ENCODE data around the gene GPR160.
A peak's percentile ranks its signal among the peaks of the same experiment; 100 is the strongest.

The GPR160 gene

DNA sequence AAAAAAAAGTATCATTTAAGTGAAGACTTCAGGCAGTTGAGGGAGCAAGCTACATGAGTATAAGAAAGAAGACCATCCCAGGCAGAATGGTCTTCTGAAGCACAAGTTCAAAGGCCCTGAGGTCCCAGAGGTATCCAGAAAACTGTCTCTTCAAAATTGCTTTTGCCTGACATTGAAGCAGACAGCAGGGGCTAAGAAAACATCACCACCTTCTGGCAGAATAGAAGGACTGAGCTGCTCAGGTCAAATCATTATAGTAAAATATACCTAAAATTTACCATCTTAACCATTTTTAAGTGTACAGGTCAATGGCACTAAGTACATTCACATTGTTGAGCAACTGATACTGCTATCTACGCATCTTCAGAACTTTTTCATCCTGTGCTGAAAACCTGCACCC, 16.4 kb downstream of the GPR160 start:
- TF ChIP-seq POLR2A (IDR thresholded peaks at IDR 0.05; ENCODE audit: low read depth, low read length) (no peak), TAF1 (IDR thresholded peaks at IDR 0.05; ENCODE audit: borderline replicate concordance, low read depth, low read length) (no peak), POLR2AphosphoS5 (IDR thresholded peaks at IDR 0.05; ENCODE audit: low read depth, low read length) (no peak)
- DNase-seq (ENCODE audit: insufficient read length) (no peak), FAIRE-seq (peak; percentile 67)

GRCh38 chr3:170055209-170055608, 17.4 kb downstream of the GPR160 start:
- peak; percentile 29 for DNase-seq (ENCODE audit: insufficient read length)
- peak; percentile 98 for FAIRE-seq
- TF ChIP-seq POLR2A (IDR thresholded peaks at IDR 0.05; ENCODE audit: low read depth, low read length), result no peak
- peak; percentile 54 for TF ChIP-seq POLR2AphosphoS5 (IDR thresholded peaks at IDR 0.05; ENCODE audit: low read depth, low read length)
- no peak for TF ChIP-seq TAF1 (IDR thresholded peaks at IDR 0.05; ENCODE audit: borderline replicate concordance, low read depth, low read length)

- peak; percentile 98 for FAIRE-seq
- TF ChIP-seq TAF1 (IDR thresholded peaks at IDR 0.05; ENCODE audit: borderline replicate concordance, low read depth, low read length) (no peak), POLR2AphosphoS5 (IDR thresholded peaks at IDR 0.05; ENCODE audit: low read depth, low read length) (no peak), POLR2A (IDR thresholded peaks at IDR 0.05; ENCODE audit: low read depth, low read length) (no peak)
- no peak for DNase-seq (ENCODE audit: insufficient read length)
Observed at GRCh38 chr3:170056710-170057454, 19.1 kb downstream of the GPR160 start.

DNA sequence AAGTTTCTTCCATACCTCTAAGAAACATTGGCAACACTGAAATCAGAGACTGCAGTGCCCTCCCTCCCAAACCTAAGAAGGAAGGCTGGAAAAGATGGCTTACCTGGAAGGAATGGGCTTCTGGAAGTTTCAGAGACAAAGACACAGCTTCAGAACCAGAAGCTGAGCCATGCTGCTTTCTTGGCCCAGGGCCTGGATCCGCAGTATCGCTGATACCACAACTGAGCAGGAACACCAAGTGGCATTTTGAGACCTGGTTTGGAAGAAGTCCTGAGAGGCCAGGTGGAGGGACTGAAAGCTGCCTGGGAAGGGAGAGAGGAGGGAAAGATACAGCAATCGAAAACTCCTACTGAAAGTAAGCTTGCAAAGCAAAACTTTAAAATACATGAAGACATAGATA, 19.8 kb downstream of the GPR160 start:
- peak; percentile 34; the same call in 1 of the 2 replicates for TF ChIP-seq POLR2A (IDR thresholded peaks at IDR 0.05; ENCODE audit: low read depth, low read length)
- TF ChIP-seq POLR2AphosphoS5 (IDR thresholded peaks at IDR 0.05; ENCODE audit: low read depth, low read length), result no peak
- TF ChIP-seq TAF1 (IDR thresholded peaks at IDR 0.05; ENCODE audit: borderline replicate concordance, low read depth, low read length), result no peak
- FAIRE-seq (peak; percentile 90), DNase-seq (ENCODE audit: insufficient read length) (no peak)

- TF ChIP-seq POLR2A (IDR thresholded peaks at IDR 0.05; ENCODE audit: low read depth, low read length) (no peak), TAF1 (IDR thresholded peaks at IDR 0.05; ENCODE audit: borderline replicate concordance, low read depth, low read length) (no peak), POLR2AphosphoS5 (IDR thresholded peaks at IDR 0.05; ENCODE audit: low read depth, low read length) (no peak)
- FAIRE-seq, result peak; percentile 91
- DNase-seq (ENCODE audit: insufficient read length), result no peak
Observed at GRCh38 chr3:170058127-170058526, 20.3 kb downstream of the GPR160 start.

- FAIRE-seq, result no peak
- DNase-seq (ENCODE audit: insufficient read length), result no peak
- TF ChIP-seq POLR2AphosphoS5 (IDR thresholded peaks at IDR 0.05; ENCODE audit: low read depth, low read length) (no peak), POLR2A (IDR thresholded peaks at IDR 0.05; ENCODE audit: low read depth, low read length) (no peak), TAF1 (IDR thresholded peaks at IDR 0.05; ENCODE audit: borderline replicate concordance, low read depth, low read length) (no peak)
Observed at GRCh38 chr3:170059447-170059846, 21.7 kb downstream of the GPR160 start.

DNA sequence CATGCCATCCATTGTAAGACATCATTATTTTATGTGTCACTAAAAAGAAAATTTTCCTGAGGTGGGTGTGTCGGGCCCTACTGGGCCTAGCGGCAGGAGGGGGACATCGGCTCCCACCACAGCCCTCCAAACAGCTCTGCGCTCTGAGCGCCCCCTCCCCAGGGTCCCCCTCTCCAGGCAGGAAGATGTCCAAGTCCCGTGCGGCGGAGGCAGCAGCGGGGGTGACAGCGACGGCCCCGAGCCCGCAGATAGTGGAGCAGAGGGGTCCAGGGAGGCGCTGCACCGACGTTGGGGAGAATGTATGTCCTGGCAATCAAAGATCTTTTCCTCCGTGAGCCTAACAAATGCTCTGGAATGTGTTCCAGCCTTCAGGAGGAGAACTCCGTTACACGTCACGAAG, 24.3 kb downstream of the GPR160 start:
- TF ChIP-seq POLR2AphosphoS5 (IDR thresholded peaks at IDR 0.05; ENCODE audit: low read depth, low read length), result no peak
- no peak for TF ChIP-seq POLR2A (IDR thresholded peaks at IDR 0.05; ENCODE audit: low read depth, low read length)
- TF ChIP-seq TAF1 (IDR thresholded peaks at IDR 0.05; ENCODE audit: borderline replicate concordance, low read depth, low read length), result no peak
- DNase-seq (ENCODE audit: insufficient read length), result no peak
- FAIRE-seq, result no peak

- DNase-seq (ENCODE audit: insufficient read length) (no peak), FAIRE-seq (no peak)
- TF ChIP-seq TAF1 (IDR thresholded peaks at IDR 0.05; ENCODE audit: borderline replicate concordance, low read depth, low read length) (no peak), POLR2AphosphoS5 (IDR thresholded peaks at IDR 0.05; ENCODE audit: low read depth, low read length) (no peak), POLR2A (IDR thresholded peaks at IDR 0.05; ENCODE audit: low read depth, low read length) (no peak)
Observed at GRCh38 chr3:170062769-170063168, 25.0 kb downstream of the GPR160 start.

GRCh38 chr3:170063691-170064090, 25.9 kb downstream of the GPR160 start:
- FAIRE-seq (no peak), DNase-seq (ENCODE audit: insufficient read length) (no peak)
- TF ChIP-seq TAF1 (IDR thresholded peaks at IDR 0.05; ENCODE audit: borderline replicate concordance, low read depth, low read length) (no peak), POLR2A (IDR thresholded peaks at IDR 0.05; ENCODE audit: low read depth, low read length) (no peak), POLR2AphosphoS5 (IDR thresholded peaks at IDR 0.05; ENCODE audit: low read depth, low read length) (no peak)

DNA sequence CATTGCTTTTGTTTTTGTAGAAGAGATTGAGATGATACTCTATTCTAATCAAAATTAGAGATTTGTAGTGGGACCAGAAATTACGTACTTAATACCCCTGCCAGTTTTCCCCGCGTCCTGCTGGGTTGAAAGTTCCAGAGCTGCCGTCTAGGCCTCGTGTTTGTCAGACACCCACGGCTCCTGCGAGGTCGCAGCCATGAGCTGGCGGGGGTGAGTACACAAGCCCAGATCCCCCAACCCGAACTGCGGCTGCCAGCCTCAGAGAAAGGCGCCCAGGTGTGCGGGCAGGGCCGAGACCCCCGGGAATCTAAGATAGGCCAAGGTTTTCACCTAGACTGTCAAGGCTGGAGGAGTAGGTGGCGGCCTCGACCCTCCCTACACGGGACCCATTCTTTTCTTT, 26.3 kb downstream of the GPR160 start:
- DNase-seq (ENCODE audit: insufficient read length), result no peak
- no peak for TF ChIP-seq TAF1 (IDR thresholded peaks at IDR 0.05; ENCODE audit: borderline replicate concordance, low read depth, low read length)
- no peak for TF ChIP-seq POLR2A (IDR thresholded peaks at IDR 0.05; ENCODE audit: low read depth, low read length)
- TF ChIP-seq POLR2AphosphoS5 (IDR thresholded peaks at IDR 0.05; ENCODE audit: low read depth, low read length), result no peak
- no peak for FAIRE-seq

GRCh38 chr3:170075441-170076091, 37.8 kb downstream of the GPR160 start:
- TF ChIP-seq POLR2AphosphoS5 (IDR thresholded peaks at IDR 0.05; ENCODE audit: low read depth, low read length), result no peak
- no peak for TF ChIP-seq POLR2A (IDR thresholded peaks at IDR 0.05; ENCODE audit: low read depth, low read length)
- no peak for TF ChIP-seq TAF1 (IDR thresholded peaks at IDR 0.05; ENCODE audit: borderline replicate concordance, low read depth, low read length)
- FAIRE-seq (no peak), DNase-seq (ENCODE audit: insufficient read length) (no peak)

- FAIRE-seq, result no peak
- no peak for DNase-seq (ENCODE audit: insufficient read length)
- TF ChIP-seq POLR2A (IDR thresholded peaks at IDR 0.05; ENCODE audit: low read depth, low read length), result no peak
- no peak for TF ChIP-seq POLR2AphosphoS5 (IDR thresholded peaks at IDR 0.05; ENCODE audit: low read depth, low read length)
- TF ChIP-seq TAF1 (IDR thresholded peaks at IDR 0.05; ENCODE audit: borderline replicate concordance, low read depth, low read length), result no peak
Observed at GRCh38 chr3:170076715-170077238, 39.0 kb downstream of the GPR160 start.
